ENCODE results near the gene KIF9. TPM values are rescaled to one million over a fixed set of nuclear protein-coding genes. Genes with fewer than 3 reads are reported as not detected.
"Not testable (repeated sequence)": the region's sequence is repeated elsewhere in the genome, so short reads cannot be mapped to it uniquely, and the experiment has no call there.

The KIF9 gene
- total RNA-seq, 4 donors from 2014 or later: 1.7 to 8.6 (median 6.6) TPM

GRCh38 chr3:47227678-47228077, 54.9 kb downstream of the KIF9 start:
- H3K4me3 ChIP-seq: no peak overlapping the region

GRCh38 chr3:47225310-47225906, 57.2 kb downstream of the KIF9 start:
- Histone ChIP-seq H3K4me1 (no peaks in the 10 kb centered on the region), H3K36me3 (no peaks in the 10 kb centered on the region), H3K27me3 (no peaks in the 10 kb centered on the region), H3K27ac (no peak overlapping the region), H3K9me3 (no peaks in the 10 kb centered on the region), H3K4me3 (no peak overlapping the region)
- WGBS, 2 donors (ENCODE audit: low coverage in 1 of 2): 72 to 81% methylated on average over 5 of the region's 5 CpGs
- TF ChIP-seq EP300 (IDR thresholded peaks at IDR 0.05) (no peak), POLR2AphosphoS5 (IDR thresholded peaks at IDR 0.05) (no peak), POLR2A (IDR thresholded peaks at IDR 0.05) (no peak), CTCF (IDR thresholded peaks at IDR 0.05) (no peak)
- ATAC-seq: no peak

More at GRCh38 chr3:47227678-47228077, 54.9 kb downstream of the KIF9 start:
- Histone ChIP-seq H3K27me3 (no peaks in the 10 kb centered on the region), H3K4me1 (no peaks in the 10 kb centered on the region), H3K36me3 (no peaks in the 10 kb centered on the region), H3K9me3 (no peaks in the 10 kb centered on the region), H3K27ac (no peak overlapping the region)
- TF ChIP-seq POLR2AphosphoS5 (IDR thresholded peaks at IDR 0.05) (no peak), CTCF (IDR thresholded peaks at IDR 0.05) (no peak), POLR2A (IDR thresholded peaks at IDR 0.05) (no peak), EP300 (IDR thresholded peaks at IDR 0.05) (no peak)
- no peak for ATAC-seq
- WGBS, 2 donors (ENCODE audit: low coverage in 1 of 2): no CpG with 5 or more reads among the region's 7 CpGs

GRCh38 chr3:47223755-47224154, 58.8 kb downstream of the KIF9 start:
- Histone ChIP-seq H3K4me3 (no peak overlapping the region), H3K36me3 (no peaks in the 10 kb centered on the region), H3K9me3 (no peaks in the 10 kb centered on the region), H3K4me1 (no peaks in the 10 kb centered on the region), H3K27me3 (no peaks in the 10 kb centered on the region), H3K27ac (no peak overlapping the region)
- no peak for ATAC-seq
- 80 to 86% methylated on average over 3 of the region's 3 CpGs for WGBS, 2 donors (ENCODE audit: low coverage in 1 of 2)
- TF ChIP-seq POLR2A (IDR thresholded peaks at IDR 0.05) (no peak), POLR2AphosphoS5 (IDR thresholded peaks at IDR 0.05) (no peak), EP300 (IDR thresholded peaks at IDR 0.05) (no peak), CTCF (IDR thresholded peaks at IDR 0.05) (no peak)

- Histone ChIP-seq H3K4me1 (no peaks in the 10 kb centered on the region), H3K27me3 (no peaks in the 10 kb centered on the region), H3K9me3 (no peaks in the 10 kb centered on the region), H3K36me3 (no peaks in the 10 kb centered on the region), H3K27ac (no peak overlapping the region), H3K4me3 (no peak overlapping the region)
- no peak for ATAC-seq
- TF ChIP-seq POLR2A (IDR thresholded peaks at IDR 0.05) (no peak), CTCF (IDR thresholded peaks at IDR 0.05) (no peak), POLR2AphosphoS5 (IDR thresholded peaks at IDR 0.05) (no peak), EP300 (IDR thresholded peaks at IDR 0.05) (no peak)
- WGBS, 2 donors (ENCODE audit: low coverage in 1 of 2): 23% methylated on average over 1 of the region's 1 CpG; no CpG with 5 or more reads in 1 of the 2 donors
These were observed 60.8 kb downstream of the KIF9 start for GRCh38 chr3:47221798-47222197.

- Histone ChIP-seq H3K4me3 (no peak overlapping the region), H3K36me3 (peaks cover 0 to 4% of the 10 kb centered on the region in 2 donors), H3K27me3 (no peaks in the 10 kb centered on the region), H3K27ac (no peak overlapping the region), H3K4me1 (no peaks in the 10 kb centered on the region), H3K9me3 (no peaks in the 10 kb centered on the region)
- 81 to 88% methylated on average over 2 to 3 of the region's 3 CpGs for WGBS, 2 donors (ENCODE audit: low coverage in 1 of 2)
- no peak for TF ChIP-seq EP300 (IDR thresholded peaks at IDR 0.05)
- TF ChIP-seq POLR2AphosphoS5 (IDR thresholded peaks at IDR 0.05): no peak
- TF ChIP-seq POLR2A (IDR thresholded peaks at IDR 0.05): no peak
- no peak for TF ChIP-seq CTCF (IDR thresholded peaks at IDR 0.05)
- ATAC-seq: no peak
These were observed 71.7 kb downstream of the KIF9 start for GRCh38 chr3:47210863-47211405.

- H3K27me3 ChIP-seq, H3K4me3 ChIP-seq, H3K4me1 ChIP-seq, H3K36me3 ChIP-seq, H3K9me3 ChIP-seq, ATAC-seq, H3K27ac ChIP-seq: not testable (repeated sequence)
- WGBS, 2 donors (ENCODE audit: low coverage in 1 of 2): 92 to 96% methylated on average over 4 to 5 of the region's 5 CpGs
These were observed 76.6 kb downstream of the KIF9 start for GRCh38 chr3:47206022-47206421.
